Osteocyte (in vitro differentiated cells): ENCODE data around the gene PTPRS. TPM values are rescaled to one million over a fixed set of nuclear protein-coding genes. Genes with fewer than 3 reads are reported as not detected.

Experiments used
- DNase-seq: peaks from one replicate; pipeline ENCODE4 v3.0.0; 2021; ENCODE audit warnings: mixed read lengths; ENCODE audit not compliant: unreplicated experiment; ENCODE audit errors: extremely low spot score
- H3K27ac Mint-ChIP-seq: one replicate; pipeline ENCODE4 v1.8.0; 2021; ENCODE audit warnings: mild to moderate bottlenecking, mixed read lengths; ENCODE audit not compliant: unreplicated experiment
- H3K27me3 Mint-ChIP-seq: one replicate; pipeline ENCODE4 v1.8.0; 2021; ENCODE audit warnings: mixed read lengths; ENCODE audit not compliant: unreplicated experiment
- H3K36me3 Mint-ChIP-seq: one replicate; pipeline ENCODE4 v1.8.0; 2021; ENCODE audit warnings: mixed read lengths; ENCODE audit not compliant: unreplicated experiment
- H3K4me1 Mint-ChIP-seq: one replicate; pipeline ENCODE4 v1.8.0; 2021; ENCODE audit warnings: mixed read lengths; ENCODE audit not compliant: unreplicated experiment
- H3K4me3 Mint-ChIP-seq: one replicate; pipeline ENCODE4 v1.8.0; 2021; ENCODE audit warnings: mild to moderate bottlenecking, moderate library complexity, mixed read lengths; ENCODE audit not compliant: unreplicated experiment
- H3K9me3 Mint-ChIP-seq: one replicate; pipeline ENCODE4 v1.8.0; 2021; ENCODE audit warnings: mixed read lengths; ENCODE audit not compliant: unreplicated experiment
- total RNA-seq: library from RNA; stranded (reverse); gene quantifications from 2 replicates; pipeline ENCODE4 v1.2.1, GENCODE V29; 2021
- TF ChIP-seq, protein P1 (sequence below): fragments of 200-600 bp; sonication (generic); IDR thresholded peaks from 2 replicates; pipeline ENCODE4 v1.5.0; 2021; ENCODE audit warnings: antibody characterized with exemption, mild to moderate bottlenecking, moderate library complexity

PTPRS gene
- total RNA-seq, 1 donor from 2014 or later: 185 TPM

DNA sequence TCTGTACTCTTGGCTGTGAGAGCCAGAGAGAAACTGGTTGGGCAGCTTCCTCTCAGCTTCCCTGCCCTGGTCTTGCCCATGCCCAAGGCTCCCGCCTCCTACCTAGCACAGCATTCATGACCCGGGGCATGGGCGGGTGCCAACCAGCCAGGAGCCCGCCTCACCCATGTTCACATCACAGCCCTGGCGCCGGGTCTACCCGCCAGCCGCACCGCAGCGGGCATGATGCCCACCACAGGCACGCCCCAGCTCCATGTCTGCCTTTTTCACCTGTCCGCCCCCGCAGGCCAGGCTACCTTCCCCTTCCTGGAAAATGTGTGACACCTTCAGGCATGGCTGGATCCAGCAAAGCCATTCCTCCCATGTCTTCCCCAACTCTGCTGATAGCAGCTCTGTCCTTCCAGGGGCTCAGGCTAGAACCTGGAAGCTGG lies 42.1 kb downstream of the PTPRS start:
- no peaks in the 10 kb centered on the region for H3K9me3 Mint-ChIP-seq
- no peaks in the 10 kb centered on the region for H3K36me3 Mint-ChIP-seq
- TF ChIP-seq, protein P1, sequence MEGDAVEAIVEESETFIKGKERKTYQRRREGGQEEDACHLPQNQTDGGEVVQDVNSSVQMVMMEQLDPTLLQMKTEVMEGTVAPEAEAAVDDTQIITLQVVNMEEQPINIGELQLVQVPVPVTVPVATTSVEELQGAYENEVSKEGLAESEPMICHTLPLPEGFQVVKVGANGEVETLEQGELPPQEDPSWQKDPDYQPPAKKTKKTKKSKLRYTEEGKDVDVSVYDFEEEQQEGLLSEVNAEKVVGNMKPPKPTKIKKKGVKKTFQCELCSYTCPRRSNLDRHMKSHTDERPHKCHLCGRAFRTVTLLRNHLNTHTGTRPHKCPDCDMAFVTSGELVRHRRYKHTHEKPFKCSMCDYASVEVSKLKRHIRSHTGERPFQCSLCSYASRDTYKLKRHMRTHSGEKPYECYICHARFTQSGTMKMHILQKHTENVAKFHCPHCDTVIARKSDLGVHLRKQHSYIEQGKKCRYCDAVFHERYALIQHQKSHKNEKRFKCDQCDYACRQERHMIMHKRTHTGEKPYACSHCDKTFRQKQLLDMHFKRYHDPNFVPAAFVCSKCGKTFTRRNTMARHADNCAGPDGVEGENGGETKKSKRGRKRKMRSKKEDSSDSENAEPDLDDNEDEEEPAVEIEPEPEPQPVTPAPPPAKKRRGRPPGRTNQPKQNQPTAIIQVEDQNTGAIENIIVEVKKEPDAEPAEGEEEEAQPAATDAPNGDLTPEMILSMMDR: no peak
- no peaks in the 10 kb centered on the region for H3K27me3 Mint-ChIP-seq
- no peak for DNase-seq
- H3K4me3 Mint-ChIP-seq: no peak overlapping the region
- no peak overlapping the region for H3K27ac Mint-ChIP-seq
- peaks cover 3% of the 10 kb centered on the region for H3K4me1 Mint-ChIP-seq

DNA sequence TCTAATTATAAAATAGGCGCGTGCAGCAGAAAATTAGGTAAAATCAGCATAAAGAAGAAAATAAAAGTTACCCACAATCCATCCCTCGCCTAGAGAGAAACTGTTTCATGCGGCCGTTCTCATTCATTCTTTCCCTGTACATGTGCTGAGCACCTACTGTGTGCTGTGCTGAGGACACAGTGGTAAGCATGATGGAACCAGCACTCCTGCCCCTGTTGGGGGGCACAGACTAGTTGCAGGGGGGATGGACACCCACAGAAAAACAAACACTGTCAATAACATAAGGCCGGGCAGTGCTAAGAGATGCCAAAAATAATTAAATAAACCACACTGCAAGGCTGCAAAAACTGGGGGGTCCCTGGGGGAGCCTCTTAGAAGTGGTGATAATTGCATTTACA lies 43.3 kb downstream of the PTPRS start:
- H3K27me3 Mint-ChIP-seq: no peaks in the 10 kb centered on the region
- no peak overlapping the region for H3K4me3 Mint-ChIP-seq
- TF ChIP-seq, protein P1: no peak
- peaks cover 3% of the 10 kb centered on the region for H3K4me1 Mint-ChIP-seq
- H3K27ac Mint-ChIP-seq: no peak overlapping the region
- H3K9me3 Mint-ChIP-seq: no peaks in the 10 kb centered on the region
- no peaks in the 10 kb centered on the region for H3K36me3 Mint-ChIP-seq
- DNase-seq: no peak

DNA sequence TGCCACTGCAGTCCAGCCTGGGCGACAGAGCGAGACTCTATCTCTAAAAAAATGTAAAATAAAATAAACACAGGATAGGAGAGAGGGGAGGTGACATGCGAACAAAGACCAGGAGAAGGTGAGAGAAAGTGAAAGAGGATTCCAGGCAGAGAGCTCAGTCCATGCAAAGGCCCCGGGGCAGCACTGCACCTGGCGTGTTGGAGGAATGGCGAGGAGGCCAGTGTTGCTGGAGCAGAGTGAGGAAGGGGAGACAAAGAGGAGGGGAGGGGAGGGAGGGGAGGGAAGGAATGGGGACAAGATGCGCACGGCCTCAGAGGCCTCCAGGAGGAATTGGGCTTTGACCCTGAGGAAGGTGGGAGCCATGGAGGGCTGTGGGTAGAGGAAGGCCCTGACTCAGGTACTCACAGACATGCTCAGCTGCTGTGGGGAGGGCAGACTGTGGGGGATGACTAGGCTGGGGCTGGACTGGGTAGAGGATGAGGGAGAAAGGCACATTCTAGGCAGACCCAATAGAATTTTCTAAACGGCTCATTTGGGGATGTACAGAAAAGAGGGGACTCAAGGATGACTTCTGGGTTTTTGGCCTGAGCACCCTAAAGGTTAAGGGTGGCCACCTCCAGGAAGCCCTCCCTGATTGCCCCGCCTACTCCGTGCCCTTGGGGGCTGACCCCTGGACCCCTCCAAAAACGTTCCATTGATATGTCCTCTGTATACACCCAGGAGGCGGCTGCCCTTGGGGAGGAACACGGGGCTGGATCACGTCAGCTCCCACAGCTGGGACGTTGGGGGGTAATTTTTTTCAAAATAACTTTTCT lies 43.9 kb downstream of the PTPRS start:
- Mint-ChIP-seq H3K4me3 (no peak overlapping the region), H3K36me3 (no peaks in the 10 kb centered on the region), H3K27ac (no peak overlapping the region), H3K9me3 (no peaks in the 10 kb centered on the region), H3K4me1 (peaks cover 8% of the 10 kb centered on the region), H3K27me3 (no peaks in the 10 kb centered on the region)
- no peak for DNase-seq
- TF ChIP-seq, protein P1: no peak

DNA sequence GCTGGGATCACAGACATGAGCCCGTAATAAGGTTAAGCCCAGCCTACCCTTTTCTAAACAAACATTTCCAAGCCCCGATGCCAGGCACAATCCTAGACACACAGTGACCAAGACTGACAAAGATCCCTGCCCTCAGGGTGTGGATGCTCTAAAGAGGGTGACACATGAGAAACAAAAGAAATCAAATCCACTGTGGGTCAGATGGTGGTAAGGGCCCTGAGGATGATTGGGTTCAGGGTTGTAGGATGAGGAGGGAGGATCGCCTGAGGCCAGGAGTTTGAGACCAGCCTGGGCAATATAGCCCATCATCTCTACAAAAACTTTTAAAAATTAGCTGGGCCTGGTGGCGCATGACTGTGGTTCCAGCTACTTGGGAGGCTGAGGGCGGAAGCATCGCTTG lies 44.6 kb downstream of the PTPRS start:
- H3K27ac Mint-ChIP-seq: no peak overlapping the region
- TF ChIP-seq, protein P1: no peak
- peaks cover 12% of the 10 kb centered on the region for H3K4me1 Mint-ChIP-seq
- no peaks in the 10 kb centered on the region for H3K27me3 Mint-ChIP-seq
- no peak for DNase-seq
- no peaks in the 10 kb centered on the region for H3K9me3 Mint-ChIP-seq
- no peak overlapping the region for H3K4me3 Mint-ChIP-seq
- no peaks in the 10 kb centered on the region for H3K36me3 Mint-ChIP-seq

- Mint-ChIP-seq H3K27me3 (no peaks in the 10 kb centered on the region), H3K36me3 (no peaks in the 10 kb centered on the region), H3K4me3 (peak overlapping the region; percentile 83), H3K4me1 (peaks cover 12% of the 10 kb centered on the region), H3K27ac (no peak overlapping the region), H3K9me3 (no peaks in the 10 kb centered on the region)
- TF ChIP-seq, protein P1: no peak
- no peak for DNase-seq
These were observed 46.0 kb downstream of the PTPRS start for GRCh38 chr19:5294403-5295160.
